Measurements from ENCODE around the gene IL1R2. TPM values are rescaled to one million over a fixed set of nuclear protein-coding genes. Genes with fewer than 3 reads are reported as not detected.

IL1R2 gene
- total RNA-seq, 2 donors from 2014 or later = 6.9 to 11.4 TPM

- intact Hi-C loops (cut with DNase I) = no loop called here
- no peak for DNase-seq (ENCODE audit: low spot score)
- H3K9me3 ChIP-seq = no peaks in the 10 kb centered on the region
- peak overlapping the region in 1 of 2 donors; percentile 9 for H3K27ac ChIP-seq
- 68% methylated on average over 7 of the region's 7 CpGs for WGBS
- H3K4me1 ChIP-seq (replicated peaks) = no peaks in the 10 kb centered on the region
- no peaks in the 10 kb centered on the region for H3K36me3 ChIP-seq
- no peaks in the 10 kb centered on the region for H3K27me3 ChIP-seq (replicated peaks; ENCODE audit: insufficient read depth)
- TF ChIP-seq POLR2A (IDR thresholded peaks at IDR 0.05) (no peak), POLR2AphosphoS5 (IDR thresholded peaks at IDR 0.05) (no peak), CTCF (IDR thresholded peaks at IDR 0.05) (no peak)
- no peak overlapping the region for H3K4me3 ChIP-seq
Observed at GRCh38 chr2:101972621-101973434, 18.9 kb upstream of the IL1R2 start.

DNA sequence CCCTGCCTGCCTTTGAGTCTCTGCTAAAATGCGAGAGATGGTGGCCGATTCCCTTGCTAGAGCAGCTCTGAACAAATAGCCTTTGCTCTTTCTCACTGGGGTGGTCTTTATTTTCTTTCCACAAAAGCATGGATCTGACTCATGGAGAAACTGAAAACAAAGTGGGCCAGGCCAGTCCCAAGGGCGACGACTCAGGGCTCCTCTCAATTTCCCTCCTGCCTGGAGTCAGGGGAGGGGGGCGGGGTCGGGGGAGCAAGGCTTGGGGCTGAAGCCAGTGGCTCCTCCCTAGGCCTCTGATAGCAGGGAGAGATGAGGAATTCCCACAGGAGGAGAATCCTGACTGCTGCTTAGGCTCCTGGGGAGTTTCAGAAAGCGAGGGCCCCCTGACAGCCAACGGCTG, 17.1 kb upstream of the IL1R2 start:
- TF ChIP-seq POLR2AphosphoS5 (IDR thresholded peaks at IDR 0.05) (no peak), POLR2A (IDR thresholded peaks at IDR 0.05) (no peak), CTCF (IDR thresholded peaks at IDR 0.05) (no peak)
- H3K9me3 ChIP-seq = no peaks in the 10 kb centered on the region
- H3K27me3 ChIP-seq (replicated peaks; ENCODE audit: insufficient read depth) = no peaks in the 10 kb centered on the region
- H3K4me1 ChIP-seq (replicated peaks) = no peaks in the 10 kb centered on the region
- no peak overlapping the region for H3K4me3 ChIP-seq
- no peak overlapping the region for H3K27ac ChIP-seq
- intact Hi-C loops (cut with DNase I) = no loop called here
- 84% methylated on average over 8 of the region's 8 CpGs for WGBS
- H3K36me3 ChIP-seq = no peaks in the 10 kb centered on the region
- DNase-seq (ENCODE audit: low spot score) = no peak

DNA sequence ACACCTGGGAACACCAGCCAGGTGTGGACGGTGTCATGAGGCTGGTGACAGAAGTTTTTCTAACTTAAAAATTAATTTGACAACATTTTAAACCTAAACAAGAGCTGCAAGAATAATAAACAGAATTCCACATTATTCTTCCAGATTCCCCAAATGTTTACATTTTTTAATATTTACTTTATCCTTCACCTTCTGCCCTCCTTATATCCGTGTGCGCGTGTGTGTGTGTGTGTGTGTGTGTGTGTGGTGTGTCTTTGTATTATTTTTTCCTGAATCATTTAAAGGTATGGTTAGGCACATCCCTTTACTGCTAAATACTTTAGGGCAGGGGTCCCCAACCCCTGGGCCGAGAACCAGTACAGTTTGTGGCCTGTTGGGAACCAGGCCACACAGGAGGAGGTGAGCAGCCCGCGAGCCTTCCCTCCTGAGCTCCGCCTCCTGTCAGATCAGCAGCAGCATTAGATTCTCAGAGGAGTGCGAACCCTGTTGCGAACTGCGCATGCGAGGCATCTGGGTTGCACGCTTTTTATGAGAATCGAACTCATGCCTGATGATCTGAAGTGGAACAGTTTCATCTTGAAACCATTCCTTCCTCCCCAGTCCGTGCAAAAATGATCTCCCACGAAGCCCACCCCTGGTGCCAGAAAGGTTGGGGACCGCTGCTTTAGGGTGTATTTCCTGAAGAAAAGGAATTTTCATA, 16.4 kb upstream of the IL1R2 start:
- Histone ChIP-seq H3K36me3 (no peaks in the 10 kb centered on the region), H3K27ac (no peak overlapping the region), H3K9me3 (no peaks in the 10 kb centered on the region), H3K4me3 (no peak overlapping the region), H3K4me1 (replicated peaks) (no peaks in the 10 kb centered on the region), H3K27me3 (replicated peaks; ENCODE audit: insufficient read depth) (no peaks in the 10 kb centered on the region)
- no peak for DNase-seq (ENCODE audit: low spot score)
- intact Hi-C loops (cut with DNase I) = no loop called here
- no peak for TF ChIP-seq CTCF (IDR thresholded peaks at IDR 0.05)
- TF ChIP-seq POLR2AphosphoS5 (IDR thresholded peaks at IDR 0.05) = no peak
- TF ChIP-seq POLR2A (IDR thresholded peaks at IDR 0.05) = no peak
- WGBS = 88% methylated on average over 17 of the region's 17 CpGs

DNA sequence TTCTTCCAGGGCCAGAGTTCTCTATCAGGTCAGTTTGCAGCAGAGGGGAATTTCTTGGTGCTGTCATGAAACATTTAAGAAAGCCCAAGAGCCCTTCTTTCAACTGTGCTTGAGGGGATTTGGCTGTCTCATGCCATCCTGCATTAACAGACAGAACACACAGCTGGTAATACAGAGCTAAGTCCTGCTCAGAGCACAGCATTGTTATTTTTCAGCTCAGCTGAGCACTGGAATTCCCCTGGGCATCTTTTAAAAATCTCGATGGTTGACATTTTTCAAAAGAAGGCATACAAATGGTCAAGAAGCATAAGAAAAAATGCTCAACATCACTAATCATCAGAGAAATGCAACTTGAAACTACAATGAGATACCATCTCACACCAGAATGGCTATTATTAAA, 14.9 kb upstream of the IL1R2 start:
- DNase-seq (ENCODE audit: low spot score) = no peak
- Histone ChIP-seq H3K4me1 (replicated peaks) (no peaks in the 10 kb centered on the region), H3K36me3 (no peaks in the 10 kb centered on the region), H3K4me3 (no peak overlapping the region), H3K27ac (no peak overlapping the region), H3K9me3 (no peaks in the 10 kb centered on the region), H3K27me3 (replicated peaks; ENCODE audit: insufficient read depth) (no peaks in the 10 kb centered on the region)
- TF ChIP-seq POLR2A (IDR thresholded peaks at IDR 0.05) = no peak
- no peak for TF ChIP-seq CTCF (IDR thresholded peaks at IDR 0.05)
- no peak for TF ChIP-seq POLR2AphosphoS5 (IDR thresholded peaks at IDR 0.05)
- 7% methylated on average over 1 of the region's 1 CpG for WGBS
- intact Hi-C loops (cut with DNase I) = no loop called here

All from prostate gland (tissue), 2 donors.